Fibroblast of pulmonary artery (primary cell): ENCODE measurements around the gene ANKRD44.
"Not testable (repeated sequence)": the region's sequence is repeated elsewhere in the genome, so short reads cannot be mapped to it uniquely, and the experiment has no call there.

Source experiments
- DNase-seq: peaks from one replicate; pipeline ENCODE4 v3.0.0-alpha.2; 2010; ENCODE audit warnings: low read depth
- H3K4me3 ChIP-seq: replicated peaks from 2 replicates; pipeline ENCODE4 v1.5.1; 2011; ENCODE audit warnings: low read depth, mild to moderate bottlenecking, control low read depth, low read length, moderate library complexity
- TF ChIP-seq, protein P1 (sequence below): IDR thresholded peaks from 2 replicates; pipeline ENCODE4 v1.5.1; 2011; ENCODE audit warnings: mild to moderate bottlenecking, control low read depth, low read length, inconsistent platforms; ENCODE audit errors: missing control alignments

Gene ANKRD44

DNA sequence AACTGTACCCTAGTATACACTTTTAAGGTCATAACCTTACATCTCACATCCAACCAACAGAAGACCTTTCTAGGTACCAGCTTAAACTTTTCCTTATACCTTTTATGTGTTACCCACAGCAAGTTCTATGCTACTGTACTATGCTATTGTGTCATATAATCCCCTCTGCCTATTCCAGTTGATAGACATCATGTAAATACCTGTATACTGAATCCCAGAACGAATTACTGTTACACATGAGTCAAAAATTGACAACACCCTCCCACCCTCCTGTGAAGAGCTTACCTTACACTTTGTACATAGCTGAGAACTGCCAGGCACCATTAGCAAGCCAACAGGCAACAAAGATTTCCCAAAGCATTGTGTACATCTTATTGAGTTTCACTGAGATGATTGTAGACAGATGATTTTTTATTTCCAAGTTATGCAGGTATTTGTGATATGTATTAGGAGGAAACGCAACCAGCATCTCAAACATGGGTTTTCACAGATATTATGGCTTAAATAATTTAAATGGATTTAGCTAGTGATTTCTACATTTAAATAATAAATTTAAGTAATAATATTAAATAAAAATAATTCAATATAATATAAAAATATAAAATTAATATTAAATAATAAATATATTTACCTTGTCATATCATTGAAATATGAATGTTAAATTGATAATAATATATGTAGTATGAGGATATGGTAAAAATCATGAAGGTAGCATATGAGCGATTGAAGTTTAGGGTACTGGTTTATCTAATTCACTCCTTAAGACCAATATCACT, 43.0 kb upstream of the ANKRD44 start:
- TF ChIP-seq, protein P1, sequence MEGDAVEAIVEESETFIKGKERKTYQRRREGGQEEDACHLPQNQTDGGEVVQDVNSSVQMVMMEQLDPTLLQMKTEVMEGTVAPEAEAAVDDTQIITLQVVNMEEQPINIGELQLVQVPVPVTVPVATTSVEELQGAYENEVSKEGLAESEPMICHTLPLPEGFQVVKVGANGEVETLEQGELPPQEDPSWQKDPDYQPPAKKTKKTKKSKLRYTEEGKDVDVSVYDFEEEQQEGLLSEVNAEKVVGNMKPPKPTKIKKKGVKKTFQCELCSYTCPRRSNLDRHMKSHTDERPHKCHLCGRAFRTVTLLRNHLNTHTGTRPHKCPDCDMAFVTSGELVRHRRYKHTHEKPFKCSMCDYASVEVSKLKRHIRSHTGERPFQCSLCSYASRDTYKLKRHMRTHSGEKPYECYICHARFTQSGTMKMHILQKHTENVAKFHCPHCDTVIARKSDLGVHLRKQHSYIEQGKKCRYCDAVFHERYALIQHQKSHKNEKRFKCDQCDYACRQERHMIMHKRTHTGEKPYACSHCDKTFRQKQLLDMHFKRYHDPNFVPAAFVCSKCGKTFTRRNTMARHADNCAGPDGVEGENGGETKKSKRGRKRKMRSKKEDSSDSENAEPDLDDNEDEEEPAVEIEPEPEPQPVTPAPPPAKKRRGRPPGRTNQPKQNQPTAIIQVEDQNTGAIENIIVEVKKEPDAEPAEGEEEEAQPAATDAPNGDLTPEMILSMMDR = no peak
- no peak for DNase-seq
- H3K4me3 ChIP-seq = no peak overlapping the region

DNA sequence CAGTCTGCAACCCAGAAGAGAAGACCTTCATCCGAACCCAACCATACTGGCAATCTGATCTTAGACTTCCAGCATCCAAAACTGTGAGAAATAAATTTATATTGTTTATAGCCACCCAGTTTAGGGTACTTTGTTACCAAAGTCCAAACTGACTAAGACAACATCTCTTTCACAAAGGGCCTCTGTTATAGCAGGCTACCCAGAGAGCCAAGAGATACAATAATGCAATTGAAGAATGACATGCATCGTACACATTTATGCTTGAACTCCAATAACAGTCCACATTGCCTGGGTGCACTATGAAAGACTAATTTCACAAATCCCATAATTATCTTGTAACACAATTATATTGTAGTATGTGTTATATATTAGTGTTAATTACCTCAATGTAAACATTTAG, 39.1 kb upstream of the ANKRD44 start:
- TF ChIP-seq, protein P1 = no peak
- DNase-seq = no peak
- H3K4me3 ChIP-seq = no peak overlapping the region

DNA sequence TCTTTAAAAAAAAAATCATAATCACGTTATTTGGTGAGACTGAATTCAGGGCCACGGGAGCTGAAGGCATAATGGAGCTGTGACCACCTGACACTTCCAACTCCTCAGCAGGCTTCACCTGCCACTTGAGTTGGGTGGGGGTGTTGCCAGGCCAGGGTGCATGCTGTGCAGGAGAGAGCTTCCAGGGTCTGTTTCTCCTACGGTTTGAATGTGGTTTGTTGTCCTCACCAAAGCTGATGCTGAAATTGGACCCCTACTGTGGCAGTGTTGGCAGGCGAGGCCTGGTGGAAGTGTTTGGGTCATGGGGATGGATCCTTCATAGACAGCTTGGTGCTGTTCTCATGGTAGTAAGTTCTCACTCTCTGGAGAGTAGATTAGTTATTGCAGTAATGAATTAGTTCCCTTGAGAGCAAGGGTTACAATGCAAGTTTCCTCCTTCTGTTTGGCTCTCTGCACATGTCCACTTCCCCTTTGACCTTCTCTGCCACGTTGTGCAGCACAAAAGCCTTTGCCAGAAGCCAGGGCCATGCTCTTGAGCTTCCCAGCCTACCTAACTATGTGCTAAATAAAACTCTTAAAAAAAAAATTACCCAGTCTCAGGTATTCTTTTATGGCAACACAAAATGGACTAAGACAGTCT, 38.3 kb upstream of the ANKRD44 start:
- no peak for DNase-seq
- TF ChIP-seq, protein P1 = no peak
- no peak overlapping the region for H3K4me3 ChIP-seq

DNA sequence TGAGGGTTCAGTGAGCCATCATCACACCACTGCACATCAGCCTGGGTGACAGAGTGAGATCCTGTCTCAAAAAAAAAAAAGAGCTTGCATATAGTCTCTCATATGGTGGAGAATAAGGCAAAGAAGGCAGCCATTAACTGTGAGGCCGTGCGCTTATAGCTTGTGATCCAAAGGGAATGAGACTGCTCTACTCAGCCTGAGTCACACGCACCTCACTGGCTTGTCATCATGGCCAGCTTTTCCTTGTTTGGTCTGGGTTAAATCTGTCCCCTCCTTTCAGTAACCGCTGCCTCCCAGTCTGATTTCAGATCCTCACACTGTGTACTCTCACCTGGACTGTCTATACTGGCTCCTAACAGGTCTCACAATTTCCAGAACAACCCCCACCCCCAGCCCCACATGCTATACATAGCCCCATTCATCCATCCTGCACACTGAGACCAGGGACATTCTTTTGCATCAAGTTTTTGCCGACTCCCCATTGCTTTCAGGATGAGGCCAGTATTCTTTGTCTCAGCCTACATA, 35.3 kb upstream of the ANKRD44 start:
- no peak for DNase-seq
- TF ChIP-seq, protein P1 = no peak
- H3K4me3 ChIP-seq = no peak overlapping the region

DNA sequence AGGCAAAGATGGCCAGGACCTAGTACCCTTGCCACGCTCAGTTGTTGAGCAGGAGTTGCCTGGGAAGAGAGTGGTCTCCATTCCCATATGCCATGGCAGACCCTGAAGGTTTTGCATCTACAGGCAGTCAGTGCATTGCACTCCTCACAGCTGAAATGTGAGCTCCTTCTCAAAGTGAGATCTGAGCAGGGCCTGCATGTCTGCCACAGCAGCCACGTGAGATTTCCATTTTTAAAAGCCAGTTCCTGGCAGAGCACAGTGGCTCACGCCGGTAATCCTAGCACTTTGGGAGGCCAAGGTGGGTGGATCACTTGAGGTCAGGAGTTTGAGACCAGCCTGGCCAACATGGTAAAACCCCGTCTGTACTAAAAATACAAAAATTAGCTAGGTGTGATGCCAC, 33.4 kb upstream of the ANKRD44 start:
- not testable (repeated sequence) for H3K4me3 ChIP-seq, DNase-seq

DNA sequence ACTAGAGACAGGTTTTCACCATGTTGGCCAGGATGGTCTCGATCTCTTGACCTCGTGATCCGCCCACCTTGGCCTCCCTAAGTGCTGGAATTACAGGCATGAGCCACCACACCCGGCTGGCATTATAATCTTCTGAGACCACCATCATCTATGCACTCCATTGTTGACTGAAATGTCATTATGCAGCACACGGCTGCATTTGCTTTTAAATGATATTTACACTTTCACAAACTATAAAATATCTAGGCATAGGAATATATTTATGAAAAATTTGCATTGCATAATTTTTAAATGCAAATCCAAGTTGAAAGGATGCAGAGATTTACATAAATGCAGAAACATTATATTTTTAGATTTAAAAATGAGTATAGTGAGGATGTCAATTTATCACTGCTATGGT, 30.0 kb upstream of the ANKRD44 start:
- no peak overlapping the region for H3K4me3 ChIP-seq
- no peak for DNase-seq
- TF ChIP-seq, protein P1 = no peak

DNA sequence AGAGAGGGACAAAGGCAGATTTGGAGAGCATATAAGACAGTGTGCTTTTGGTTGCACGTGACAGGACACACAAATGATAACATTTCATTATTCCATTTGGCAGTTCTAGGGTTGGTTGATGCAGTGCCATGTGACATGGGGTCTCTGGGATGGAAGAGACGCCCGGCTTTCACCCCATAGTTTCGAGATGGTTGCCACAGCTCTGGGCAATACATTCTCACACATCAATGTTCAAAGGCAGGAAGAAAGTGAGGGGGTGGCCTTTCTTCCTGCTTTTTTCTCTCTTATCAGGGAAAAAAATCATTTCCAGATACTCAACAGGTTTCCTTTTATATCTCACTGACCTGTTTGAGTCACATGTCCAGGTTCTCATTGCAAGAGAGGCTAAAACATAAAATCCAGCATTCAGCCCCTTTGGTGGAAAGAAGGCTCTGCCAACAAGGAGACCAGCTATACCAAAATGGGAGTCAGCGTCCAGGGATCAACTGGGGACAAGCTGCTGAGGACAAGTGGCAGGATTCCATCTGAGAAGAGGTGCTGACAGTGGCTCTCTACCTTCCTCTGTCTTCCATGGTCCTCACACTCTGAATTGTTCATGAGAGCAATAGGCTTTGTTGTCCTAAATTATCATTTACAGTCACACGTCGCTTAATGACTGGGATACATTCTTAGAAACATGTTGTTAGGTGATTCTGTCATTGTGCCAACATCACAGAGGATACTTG, 29.1 kb upstream of the ANKRD44 start:
- H3K4me3 ChIP-seq = no peak overlapping the region
- DNase-seq = no peak
- TF ChIP-seq, protein P1 = no peak
